Inferior parietal cortex (tissue), 1 donor: ENCODE data around the gene IGFN1.

Source experiments
- DNase-seq: peaks from one replicate; pipeline ENCODE4 v3.0.0-alpha.2; 2016; ENCODE audit errors: extremely low spot score

IGFN1 gene

GRCh38 chr1:201190624-201191051 is at the start of gene IGFN1:
TSS of gene IGFN1 (plus strand) at chr1:201190824. CDS start at chr1:201193294, 2,470 bp downstream.
- DNase-seq: no peak

GRCh38 chr1:201140941-201141260 is 49.7 kb upstream of the IGFN1 start:
- no peak for DNase-seq

GRCh38 chr1:201141418-201141817 is 49.2 kb upstream of the IGFN1 start:
- no peak for DNase-seq

GRCh38 chr1:201142011-201142848 is 48.4 kb upstream of the IGFN1 start:
- DNase-seq: no peak

- no peak for DNase-seq
Observed at GRCh38 chr1:201142849-201143725, 47.5 kb upstream of the IGFN1 start.

GRCh38 chr1:201143726-201144635 is 46.6 kb upstream of the IGFN1 start:
- DNase-seq: peak; percentile 9

- DNase-seq: no peak
Observed at GRCh38 chr1:201144701-201145100, 45.9 kb upstream of the IGFN1 start.

- no peak for DNase-seq
Observed at GRCh38 chr1:201145132-201145531, 45.5 kb upstream of the IGFN1 start.

- no peak for DNase-seq
Observed at GRCh38 chr1:201145816-201146215, 44.8 kb upstream of the IGFN1 start.

- DNase-seq: no peak
Observed at GRCh38 chr1:201146626-201147390, 43.8 kb upstream of the IGFN1 start.

GRCh38 chr1:201147396-201148015 is 43.1 kb upstream of the IGFN1 start:
- DNase-seq: no peak

GRCh38 chr1:201149400-201149799 is 41.2 kb upstream of the IGFN1 start:
- no peak for DNase-seq

- DNase-seq: no peak
Observed at GRCh38 chr1:201153474-201154388, 36.9 kb upstream of the IGFN1 start.

- DNase-seq: peak; percentile 97
Observed at GRCh38 chr1:201154389-201155165, 36.0 kb upstream of the IGFN1 start, which contains the start of gene TMEM9. TSS of gene TMEM9 (minus strand) at chr1:201154474. CDS start at chr1:201153923, 551 bp downstream.

- DNase-seq: no peak
Observed at GRCh38 chr1:201155354-201155753, 35.3 kb upstream of the IGFN1 start.

GRCh38 chr1:201156346-201156745 is 34.3 kb upstream of the IGFN1 start:
- DNase-seq: no peak

GRCh38 chr1:201156819-201157218 is 33.8 kb upstream of the IGFN1 start:
- no peak for DNase-seq

GRCh38 chr1:201157949-201158348 is 32.7 kb upstream of the IGFN1 start:
- DNase-seq: no peak
